Measurements from ENCODE around the gene RSAD2. TPM values are rescaled to one million over a fixed set of nuclear protein-coding genes. Genes with fewer than 3 reads are reported as not detected.
"Not testable (repeated sequence)": the region's sequence is repeated elsewhere in the genome, so short reads cannot be mapped to it uniquely, and the experiment has no call there.

The RSAD2 gene
- total RNA-seq, 1 experiment from 2014 or later: not detected

DNA sequence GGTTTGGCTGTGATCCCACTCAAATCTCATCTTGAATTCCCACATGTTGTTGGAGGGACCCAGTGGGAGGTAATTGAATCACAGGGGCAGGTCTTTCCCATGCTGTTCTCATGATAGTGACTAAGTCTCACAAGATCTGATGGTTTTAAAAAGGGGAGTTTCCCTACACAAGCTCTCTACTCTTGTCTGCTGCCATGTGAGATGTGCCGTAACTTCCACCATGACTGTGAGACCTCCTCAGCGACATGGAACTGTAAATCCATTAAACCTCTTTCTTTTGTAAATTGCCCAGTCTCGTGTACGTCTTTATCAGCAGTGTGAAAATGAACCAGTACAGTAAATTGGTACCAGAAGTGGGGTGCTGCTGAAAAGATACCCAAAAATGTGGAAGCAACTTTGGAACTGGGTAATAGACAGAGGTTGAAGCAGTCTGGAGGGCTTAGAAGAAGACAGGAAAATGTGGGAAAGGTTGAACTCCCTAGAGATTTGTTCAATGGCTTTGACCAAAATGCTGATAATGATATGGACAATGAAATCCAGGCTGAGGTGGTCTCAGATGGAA, 19.0 kb upstream of the RSAD2 start:
- POLR2A ChIA-PET; H3K27ac Mint-ChIP-seq; H3K4me1 Mint-ChIP-seq; DNase-seq (ENCODE audit: low spot score); H3K4me3 Mint-ChIP-seq; CTCF ChIA-PET; ATAC-seq: not testable (repeated sequence)
- Mint-ChIP-seq H3K36me3 (peaks cover 67% of the 10 kb centered on the region), H3K9me3 (peaks cover 88% of the 10 kb centered on the region), H3K27me3 (ENCODE audit: low read depth) (peaks cover 27% of the 10 kb centered on the region)

DNA sequence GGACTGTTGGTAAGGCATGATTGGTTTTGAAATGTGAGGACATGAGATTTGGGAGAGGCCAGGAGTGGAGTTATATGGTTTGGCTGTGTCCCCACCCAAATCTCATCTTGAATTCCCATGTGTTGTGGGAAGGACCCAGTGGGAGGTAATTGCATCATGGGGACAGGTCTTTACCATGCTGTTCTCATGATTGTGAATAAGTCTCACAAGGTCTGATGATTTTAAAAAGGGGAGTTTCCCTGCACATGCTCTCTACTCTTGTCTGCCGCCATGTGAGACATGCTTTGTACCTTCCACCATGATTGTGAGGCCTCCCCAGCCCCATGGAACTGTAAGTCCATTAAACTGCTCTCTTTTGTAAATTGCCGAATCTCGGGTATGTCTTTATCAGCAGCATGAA, 17.3 kb upstream of the RSAD2 start:
- DNase-seq (ENCODE audit: low spot score) (no peak), ATAC-seq (no peak)
- H3K27me3 Mint-ChIP-seq (ENCODE audit: low read depth): peaks cover 43% of the 10 kb centered on the region
- H3K4me1 Mint-ChIP-seq: no peaks in the 10 kb centered on the region
- H3K27ac Mint-ChIP-seq: no peak overlapping the region
- ChIA-PET POLR2A (no interaction called here), CTCF (no interaction called here)
- peaks cover 65% of the 10 kb centered on the region for H3K36me3 Mint-ChIP-seq
- H3K4me3 Mint-ChIP-seq: no peak overlapping the region
- peaks cover 81% of the 10 kb centered on the region for H3K9me3 Mint-ChIP-seq
- TF ChIP-seq FOXJ3 (CRISPR knock-in tag; IDR thresholded peaks at IDR 0.05; ENCODE audit: borderline replicate concordance) (no peak), USF1 (CRISPR knock-in tag; IDR thresholded peaks at IDR 0.05) (no peak), ZNF138 (CRISPR knock-in tag; conservative IDR thresholded peaks at IDR 0.05) (no peak), KAT7 (CRISPR knock-in tag; IDR thresholded peaks at IDR 0.05; ENCODE audit: borderline replicate concordance) (no peak), ZNF396 (CRISPR knock-in tag; IDR thresholded peaks at IDR 0.05; ENCODE audit: borderline replicate concordance) (no peak), SMAD4 (CRISPR knock-in tag; IDR thresholded peaks at IDR 0.05) (no peak), ESRRA (CRISPR knock-in tag; IDR thresholded peaks at IDR 0.05; ENCODE audit: borderline replicate concordance) (no peak), SP1 (CRISPR knock-in tag; conservative IDR thresholded peaks at IDR 0.05) (no peak), MYBL2 (CRISPR knock-in tag; IDR thresholded peaks at IDR 0.05) (no peak), ZNF219 (CRISPR knock-in tag; IDR thresholded peaks at IDR 0.05; ENCODE audit: borderline replicate concordance) (no peak), PRDM15 (CRISPR knock-in tag; IDR thresholded peaks at IDR 0.05) (no peak), STAT6 (CRISPR knock-in tag; conservative IDR thresholded peaks at IDR 0.05; ENCODE audit: low read depth) (no peak), JAZF1 (CRISPR knock-in tag; IDR thresholded peaks at IDR 0.05) (no peak), NR2C2 (CRISPR knock-in tag; IDR thresholded peaks at IDR 0.05) (no peak), MLX (CRISPR knock-in tag; IDR thresholded peaks at IDR 0.05) (no peak), ATF3 (CRISPR knock-in tag; conservative IDR thresholded peaks at IDR 0.05) (no peak), PRRX2 (CRISPR knock-in tag; IDR thresholded peaks at IDR 0.05) (no peak), ZNF671 (CRISPR knock-in tag; IDR thresholded peaks at IDR 0.05) (no peak), ZMAT4 (CRISPR knock-in tag; IDR thresholded peaks at IDR 0.05) (no peak)
- TF ChIP-seq, protein P1, sequence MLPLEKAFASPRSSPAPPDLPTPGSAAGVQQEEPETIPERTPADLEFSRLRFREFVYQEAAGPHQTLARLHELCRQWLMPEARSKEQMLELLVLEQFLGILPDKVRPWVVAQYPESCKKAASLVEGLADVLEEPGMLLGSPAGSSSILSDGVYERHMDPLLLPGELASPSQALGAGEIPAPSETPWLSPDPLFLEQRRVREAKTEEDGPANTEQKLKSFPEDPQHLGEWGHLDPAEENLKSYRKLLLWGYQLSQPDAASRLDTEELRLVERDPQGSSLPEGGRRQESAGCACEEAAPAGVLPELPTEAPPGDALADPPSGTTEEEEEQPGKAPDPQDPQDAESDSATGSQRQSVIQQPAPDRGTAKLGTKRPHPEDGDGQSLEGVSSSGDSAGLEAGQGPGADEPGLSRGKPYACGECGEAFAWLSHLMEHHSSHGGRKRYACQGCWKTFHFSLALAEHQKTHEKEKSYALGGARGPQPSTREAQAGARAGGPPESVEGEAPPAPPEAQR (CRISPR knock-in tag; IDR thresholded peaks at IDR 0.05): no peak

Data from WTC11 (cell line).